ENCODE data around the gene YEATS2.

- TF ChIP-seq CTCF (conservative IDR thresholded peaks at IDR 0.05; ENCODE audit: low read length) (no peak), EZH2phosphoT487 (IDR thresholded peaks at IDR 0.05; ENCODE audit: borderline replicate concordance, low read depth, low read length) (no peak)
Measured at GRCh38 chr3:183745300-183746098, 47.9 kb downstream of the YEATS2 start.

Measured in OCI-LY7 (cell line).